Mucosa of rectum (tissue), 2 donors: Measurements from ENCODE around the gene TSPEAR.

Experiments used
- H3K27ac ChIP-seq, 2 donors: one replicate each; pipeline ENCODE4 v1.7.0; 2013; ENCODE audit warnings: inconsistent platforms in 2 of 2, low read depth in 2 of 2, low read length in 2 of 2
- H3K27me3 ChIP-seq, 2 donors: one replicate each; pipeline ENCODE4 v1.7.0; 2013; ENCODE audit warnings: low read length in 2 of 2; ENCODE audit not compliant: control insufficient read depth in 2 of 2, insufficient read depth in 2 of 2
- H3K36me3 ChIP-seq, 2 donors: one replicate each; pipeline ENCODE4 v1.7.0; 2013; ENCODE audit warnings: low read length in 2 of 2; ENCODE audit not compliant: control insufficient read depth in 2 of 2, insufficient read depth in 2 of 2
- H3K4me1 ChIP-seq, 2 donors: one replicate each; pipeline ENCODE4 v1.7.0; 2013; ENCODE audit warnings: low read length in 2 of 2, mild to moderate bottlenecking in 1 of 2; ENCODE audit not compliant: control insufficient read depth in 2 of 2, insufficient read depth in 2 of 2
- H3K4me3 ChIP-seq, 2 donors: one replicate each; pipeline ENCODE4 v1.7.0; 2013; ENCODE audit warnings: low read length in 2 of 2
- H3K9ac ChIP-seq, 2 donors: one replicate each; pipeline ENCODE4 v1.7.0; 2013; ENCODE audit warnings: low read length in 2 of 2, low read depth in 1 of 2, mild to moderate bottlenecking in 1 of 2
- H3K9me3 ChIP-seq, 2 donors: one replicate each; pipeline ENCODE4 v1.7.0; 2013; ENCODE audit warnings: low read length in 2 of 2; ENCODE audit not compliant: control insufficient read depth in 2 of 2
- donor health status: healthy.
- donor health status: Normal muscosa, but diverticular disease.

Gene TSPEAR

GRCh38 chr21:44524414-44525371 lies 186.7 kb downstream of the TSPEAR start:
- no peaks in the 10 kb centered on the region for H3K4me1 ChIP-seq
- H3K27me3 ChIP-seq, result no peaks in the 10 kb centered on the region
- H3K36me3 ChIP-seq, result no peaks in the 10 kb centered on the region
- H3K9me3 ChIP-seq, result no peaks in the 10 kb centered on the region
- no peak overlapping the region for H3K4me3 ChIP-seq
- H3K9ac ChIP-seq, result no peak overlapping the region
- no peak overlapping the region for H3K27ac ChIP-seq

GRCh38 chr21:44523567-44524413 lies 187.6 kb downstream of the TSPEAR start:
- no peaks in the 10 kb centered on the region for H3K9me3 ChIP-seq
- H3K27ac ChIP-seq, result no peak overlapping the region
- no peak overlapping the region for H3K4me3 ChIP-seq
- no peaks in the 10 kb centered on the region for H3K27me3 ChIP-seq
- no peaks in the 10 kb centered on the region for H3K4me1 ChIP-seq
- no peaks in the 10 kb centered on the region for H3K36me3 ChIP-seq
- no peak overlapping the region for H3K9ac ChIP-seq

- Histone ChIP-seq H3K4me3 (no peak overlapping the region), H3K4me1 (no peaks in the 10 kb centered on the region), H3K27ac (no peak overlapping the region), H3K9ac (no peak overlapping the region), H3K9me3 (no peaks in the 10 kb centered on the region), H3K36me3 (no peaks in the 10 kb centered on the region), H3K27me3 (no peaks in the 10 kb centered on the region)
These were observed 188.6 kb downstream of the TSPEAR start for GRCh38 chr21:44522753-44523204.

- Histone ChIP-seq H3K36me3 (no peaks in the 10 kb centered on the region), H3K27ac (no peak overlapping the region), H3K27me3 (no peaks in the 10 kb centered on the region), H3K4me1 (no peaks in the 10 kb centered on the region), H3K9ac (no peak overlapping the region), H3K4me3 (no peak overlapping the region), H3K9me3 (no peaks in the 10 kb centered on the region)
These were observed 189.2 kb downstream of the TSPEAR start for GRCh38 chr21:44521928-44522752.

GRCh38 chr21:44521301-44521927 lies 190.0 kb downstream of the TSPEAR start:
- Histone ChIP-seq H3K9ac (no peak overlapping the region), H3K27me3 (no peaks in the 10 kb centered on the region), H3K36me3 (no peaks in the 10 kb centered on the region), H3K27ac (no peak overlapping the region), H3K9me3 (no peaks in the 10 kb centered on the region), H3K4me3 (no peak overlapping the region), H3K4me1 (no peaks in the 10 kb centered on the region)

GRCh38 chr21:44520326-44521300 lies 190.8 kb downstream of the TSPEAR start:
- no peak overlapping the region for H3K27ac ChIP-seq
- no peaks in the 10 kb centered on the region for H3K9me3 ChIP-seq

GRCh38 chr21:44519346-44520325 lies 191.7 kb downstream of the TSPEAR start:
- no peak overlapping the region for H3K4me3 ChIP-seq
- no peaks in the 10 kb centered on the region for H3K36me3 ChIP-seq
- H3K9me3 ChIP-seq, result no peaks in the 10 kb centered on the region
- H3K9ac ChIP-seq, result no peak overlapping the region
- no peaks in the 10 kb centered on the region for H3K27me3 ChIP-seq
- H3K4me1 ChIP-seq, result no peaks in the 10 kb centered on the region
- no peak overlapping the region for H3K27ac ChIP-seq

More at GRCh38 chr21:44520326-44521300, 190.8 kb downstream of the TSPEAR start:
- Histone ChIP-seq H3K27me3 (no peaks in the 10 kb centered on the region), H3K9ac (no peak overlapping the region), H3K4me3 (no peak overlapping the region), H3K4me1 (no peaks in the 10 kb centered on the region), H3K36me3 (no peaks in the 10 kb centered on the region)

GRCh38 chr21:44518686-44519085 lies 192.7 kb downstream of the TSPEAR start:
- Histone ChIP-seq H3K9ac (no peak overlapping the region), H3K4me1 (no peaks in the 10 kb centered on the region), H3K27me3 (no peaks in the 10 kb centered on the region), H3K27ac (no peak overlapping the region), H3K4me3 (no peak overlapping the region), H3K9me3 (no peaks in the 10 kb centered on the region), H3K36me3 (no peaks in the 10 kb centered on the region)
